HepG2 (cell line): Measurements from ENCODE around the gene ARFGEF3. TPM values are rescaled to one million over a fixed set of nuclear protein-coding genes. Genes with fewer than 3 reads are reported as not detected.

Source experiments
- ATAC-seq: fragments of 200-7000 bp; cut with Tn5 transposase; 3 replicates; pipeline ENCODE4 v1.9.1; 2020; ENCODE audit warnings: mild to moderate bottlenecking, moderate library complexity
- BruUV-seq: library from RNA; stranded (reverse); fragments of 400-500 nt; replicated peaks from 2 replicates; lab custom pipeline; 2021; lab: Mats Ljungman, UMichigan
- CTCF ChIA-PET: fragments of 300-600 bp; formaldehyde crosslinking; extraction: SDS; loops from one replicate; lab custom pipeline; 2021; ENCODE audit warnings: low total read pairs, inconsistent platforms, low intra/inter-chr PET ratio; lab: Yijun Ruan, JAX
- POLR2A ChIA-PET: fragments of 350-600 bp; sonication (Branson Sonifier 250); formaldehyde crosslinking; loops from one replicate; lab custom pipeline; 2020; ENCODE audit warnings: antibody characterized with exemption, inconsistent platforms; lab: Yijun Ruan, JAX
- DNase-seq: peaks from one replicate; pipeline ENCODE4 v3.0.0-alpha.2; 2015; ENCODE audit warnings: low spot score
- FAIRE-seq: peaks from 3 replicates; lab custom pipeline; 2011; peaks lifted over from hg19 to GRCh38; lab: Jason Lieb, UNC
- H2AFZ ChIP-seq: one replicate; pipeline ENCODE4 v1.6.1; 2011; ENCODE audit warnings: low read length, inconsistent platforms
- H3K27ac ChIP-seq: fragments of 300-600 bp; 3 replicates; pipeline ENCODE4 v1.8.0; 2011; ENCODE audit warnings: mixed run types, mild to moderate bottlenecking, mixed read lengths, low read length, inconsistent platforms; ENCODE audit not compliant: insufficient read depth; ENCODE audit errors: extremely low read length
- H3K27me3 ChIP-seq, 2 experiments: fragments of 200-600 bp in 1 of 2; 2 replicates in 1 of 2; 3 replicates in 1 of 2; pipeline versions ENCODE4 v1.6.0 to v1.8.0; 2011; ENCODE audit warnings: low read length in 2 of 2, mild to moderate bottlenecking in 2 of 2, moderate library complexity in 2 of 2, inconsistent platforms in 1 of 2; ENCODE audit not compliant: insufficient read depth in 2 of 2, control insufficient read depth in 1 of 2
- H3K36me3 ChIP-seq, 2 experiments: fragments of 200-600 bp in 1 of 2; replicated peaks in 1 of 2; 2 replicates in 1 of 2; 3 replicates in 1 of 2; pipeline versions ENCODE4 v1.5.1 to v1.8.0; 2011; ENCODE audit warnings: low read length in 2 of 2, inconsistent platforms in 1 of 2; ENCODE audit not compliant: insufficient read depth in 2 of 2, control insufficient read depth in 1 of 2
- H3K4me1 ChIP-seq: 2 replicates; pipeline ENCODE4 v1.5.1; 2012; ENCODE audit warnings: low read length, inconsistent platforms; ENCODE audit not compliant: insufficient read depth
- H3K4me2 ChIP-seq: 2 replicates; pipeline ENCODE4 v1.6.0; 2011; ENCODE audit warnings: low read depth, low read length, inconsistent platforms
- H3K4me3 ChIP-seq, 3 experiments: fragments of 200-600 bp in 1 of 3; sonication (generic), shearing (Covaris generic) in 1 of 3; replicated peaks in 1 of 3; 2 replicates each; pipeline ENCODE4 v1.5.1; 2011 to 2016; ENCODE audit warnings: low read length in 3 of 3, inconsistent platforms in 2 of 3, low read depth in 2 of 3, mild to moderate bottlenecking in 2 of 3, control low read depth in 1 of 3, mixed read lengths in 1 of 3; ENCODE audit not compliant: insufficient read depth in 1 of 3
- H3K79me2 ChIP-seq: one replicate; pipeline ENCODE4 v1.6.1; 2011; ENCODE audit warnings: low read length, inconsistent platforms; ENCODE audit not compliant: insufficient read depth
- H3K9ac ChIP-seq: 2 replicates; pipeline ENCODE4 v1.6.0; 2011; ENCODE audit warnings: mild to moderate bottlenecking, low read depth, low read length, inconsistent platforms; ENCODE audit not compliant: insufficient read depth
- H3K9me3 ChIP-seq: 2 replicates; pipeline ENCODE4 v1.5.1; 2012; ENCODE audit warnings: mild to moderate bottlenecking, low read length
- H4K20me1 ChIP-seq: 2 replicates; pipeline ENCODE4 v1.6.0; 2011; ENCODE audit warnings: inconsistent platforms, mild to moderate bottlenecking, low read length, moderate library complexity; ENCODE audit not compliant: insufficient read depth
- ARHGAP35 ChIP-seq: sonication (generic); formaldehyde crosslinking; IDR thresholded peaks from 2 replicates; pipeline ENCODE4 v1.9.0; 2022; ENCODE audit warnings: mild to moderate bottlenecking, inconsistent platforms, moderate library complexity, missing genetic modification reagents, borderline replicate concordance
- CHD4 ChIP-seq: fragments of 200-600 bp; sonication (generic); IDR thresholded peaks from 2 replicates; pipeline ENCODE4 v1.7.0; 2017; ENCODE audit warnings: mild to moderate bottlenecking, low read length, borderline replicate concordance
- HINFP ChIP-seq: sonication (generic); formaldehyde crosslinking; IDR thresholded peaks from 2 replicates; pipeline ENCODE4 v1.4.0; 2020; ENCODE audit warnings: low read depth, mild to moderate bottlenecking, missing genetic modification reagents
- KLF12 ChIP-seq: sonication (generic); formaldehyde crosslinking; IDR thresholded peaks from 2 replicates; pipeline ENCODE4 v1.4.0; 2020; ENCODE audit warnings: missing genetic modification reagents, borderline replicate concordance
- NFE2 ChIP-seq: sonication (generic); formaldehyde crosslinking; IDR thresholded peaks from 2 replicates; pipeline ENCODE4 v1.4.0; 2020; ENCODE audit warnings: missing genetic modification reagents
- POLR2A ChIP-seq, 2 experiments: IDR thresholded peaks; 2 replicates each; pipeline ENCODE4 v1.6.1; 2011; ENCODE audit warnings: low read depth in 2 of 2, low read length in 2 of 2, mild to moderate bottlenecking in 1 of 2, moderate library complexity in 1 of 2; ENCODE audit not compliant: insufficient read depth in 1 of 2
- TBX3 ChIP-seq: fragments of 450-650 bp; IDR thresholded peaks from 2 replicates; pipeline ENCODE4 v1.6.1; 2017; ENCODE audit warnings: antibody characterized with exemption, mild to moderate bottlenecking, inconsistent platforms, borderline replicate concordance
- ZNF280B ChIP-seq: sonication (generic); formaldehyde crosslinking; IDR thresholded peaks from 2 replicates; pipeline ENCODE4 v1.5.0; 2020; ENCODE audit warnings: missing genetic modification reagents, mild to moderate bottlenecking, borderline replicate concordance
- WGBS: methylation state at CpG from one replicate; pipeline ENCODE4 v1.1.6; 2017; ENCODE audit warnings: low lambda C conversion rate; 5-methylcytosine and 5-hydroxymethylcytosine counted together
- in situ Hi-C: cut with HindIII; loops from 2 replicates; pipeline ENCODE4 v1.10.0; 2017; ENCODE audit warnings: low pct_unique_long_range_greater_than_20kb; ENCODE audit not compliant: extremely low pct_ligation_motif_present
- intact Hi-C: fragments of 100-400 bp; cut with micrococcal nuclease; formaldehyde crosslinking; loops from one replicate; pipeline ENCODE4 v1.10.0; 2022; ENCODE audit not compliant: unreplicated experiment
- polyA plus RNA-seq, 8 experiments: library from polyadenylated mRNA; depleted of rRNA in 3 of 8; stranded (reverse) in 7 of 8; unstranded in 1 of 8; fragments of >200 nt; fragmentation: Illumina TruSeq in 4 of 8; extraction: Trizol in 4 of 8; gene quantifications; 2 replicates each; pipeline versions ENCODE4 v1.2.1 to v1.2.3, GENCODE V29; 2011 to 2016; ENCODE audit warnings: low read depth in 4 of 8, missing spikeins in 1 of 8, mixed read lengths in 1 of 8; ENCODE audit not compliant: insufficient read depth in 1 of 8
- total RNA-seq, 5 experiments: library from RNA; depleted of rRNA; stranded (reverse); fragments of >200 nt; fragmentation: Illumina TruSeq; extraction: Trizol; gene quantifications; 2 replicates each; pipeline ENCODE4 v1.2.3, GENCODE V29; 2016; ENCODE audit warnings: low read depth in 1 of 5

ARFGEF3 gene
- total and polyA plus RNA-seq, 2 of the 13 experiments (the other 11 are each of a cell fraction or from before 2014, with no cell fraction given) = 0.60 to 2.6 TPM

- TF ChIP-seq ARHGAP35 (CRISPR knock-in tag) = no peak
- no peak for TF ChIP-seq CHD4
- TF ChIP-seq, all 625 proteins: peak for 0
These were observed 34.5 kb downstream of the ARFGEF3 start (continued) for GRCh38 chr6:138196122-138196738.

GRCh38 chr6:138197570-138197969, 35.8 kb downstream of the ARFGEF3 start:
- no peak overlapping the region for H3K9ac ChIP-seq
- no peaks in the 10 kb centered on the region for H3K36me3 ChIP-seq
- ATAC-seq (no peak), FAIRE-seq (no peak), DNase-seq (no peak)
- H4K20me1 ChIP-seq = no peaks in the 10 kb centered on the region
- 61% methylated on average over 7 of the region's 7 CpGs for WGBS
- no peak overlapping the region for H3K4me3 ChIP-seq
- H3K27me3 ChIP-seq = no peaks in the 10 kb centered on the region
- H2AFZ ChIP-seq = no peak overlapping the region
- no peaks in the 10 kb centered on the region for H3K9me3 ChIP-seq
- H3K79me2 ChIP-seq = no peaks in the 10 kb centered on the region
- CTCF ChIA-PET = no interaction called here
- H3K4me2 ChIP-seq = no peak overlapping the region
- intact Hi-C loops (no loop called here), in situ Hi-C loops (no loop called here)
- H3K27ac ChIP-seq = no peak overlapping the region
- no TSS peak for BruUV-seq
- POLR2A ChIA-PET = no interaction called here
- H3K4me1 ChIP-seq = no peaks in the 10 kb centered on the region
- TF ChIP-seq ZNF280B (CRISPR knock-in tag) (no peak), NFE2 (CRISPR knock-in tag) (no peak), POLR2A (IDR thresholded peaks at IDR 0.05; ENCODE audit: insufficient read depth in 1 of 2, low read depth in 2 of 2, low read length in 2 of 2) (no peak), HINFP (CRISPR knock-in tag) (no peak), KLF12 (CRISPR knock-in tag) (no peak), TBX3 (no peak)
